PFSK-1 (cell line): ENCODE measurements around the gene SDF2L1.

ENCODE experiments used
- FOXP2 ChIP-seq: optimal IDR thresholded peaks from 2 replicates; pipeline ENCODE3; 2011; ENCODE audit warnings: borderline replicate concordance, control low read depth, inconsistent platforms; ENCODE audit not compliant: insufficient read depth; ENCODE audit errors: extremely low read length, extremely low read depth
- POLR2AphosphoS5 ChIP-seq: IDR thresholded peaks from 2 replicates; pipeline ENCODE4 v1.6.1; 2012; ENCODE audit warnings: low read depth, mild to moderate bottlenecking, control low read depth, low read length, moderate library complexity
- REST ChIP-seq, 2 experiments: IDR thresholded peaks; 2 replicates each; pipeline versions ENCODE4 v1.6.1 to v1.8.0; 2011 to 2012; ENCODE audit warnings: low read depth in 2 of 2, low read length in 2 of 2, control low read depth in 1 of 2, inconsistent platforms in 1 of 2, mild to moderate bottlenecking in 1 of 2, moderate library complexity in 1 of 2; ENCODE audit not compliant: insufficient read depth in 1 of 2
- SIN3A ChIP-seq: IDR thresholded peaks from 2 replicates; pipeline ENCODE4 v1.6.1; 2012; ENCODE audit warnings: mild to moderate bottlenecking, low read length, moderate library complexity, borderline replicate concordance; ENCODE audit not compliant: insufficient read depth
- TAF1 ChIP-seq: IDR thresholded peaks from 2 replicates; pipeline ENCODE4 v1.6.1; 2012; ENCODE audit warnings: low read length, control low read depth, borderline replicate concordance; ENCODE audit not compliant: insufficient read depth

SDF2L1 gene

GRCh38 chr22:21679383-21679782 lies 37.3 kb downstream of the SDF2L1 start:
- TF ChIP-seq SIN3A (no peak), TAF1 (no peak), POLR2AphosphoS5 (no peak), REST (IDR thresholded peaks at IDR 0.05; ENCODE audit: insufficient read depth in 1 of 2, low read depth in 2 of 2, low read length in 2 of 2) (no peak), FOXP2 (no peak)

- TF ChIP-seq TAF1: no peak
- TF ChIP-seq SIN3A: no peak
Measured at GRCh38 chr22:21680830-21681565, 38.9 kb downstream of the SDF2L1 start.

GRCh38 chr22:21681566-21682370 lies 39.7 kb downstream of the SDF2L1 start:
- TF ChIP-seq POLR2AphosphoS5 (no peak), REST (IDR thresholded peaks at IDR 0.05; ENCODE audit: insufficient read depth in 1 of 2, low read depth in 2 of 2, low read length in 2 of 2) (no peak), FOXP2 (no peak), SIN3A (no peak), TAF1 (no peak)

GRCh38 chr22:21682385-21683175 lies 40.5 kb downstream of the SDF2L1 start:
- no peak for TF ChIP-seq POLR2AphosphoS5

- TF ChIP-seq REST (IDR thresholded peaks at IDR 0.05; ENCODE audit: insufficient read depth in 1 of 2, low read depth in 2 of 2, low read length in 2 of 2) (no peak), POLR2AphosphoS5 (no peak), TAF1 (no peak)
Measured at GRCh38 chr22:21683401-21683811, 41.3 kb downstream of the SDF2L1 start.

- TF ChIP-seq SIN3A: no peak
Measured at GRCh38 chr22:21684492-21685163, 42.5 kb downstream of the SDF2L1 start.
